Measurements from ENCODE around the gene RIMBP2. TPM values are rescaled to one million over a fixed set of nuclear protein-coding genes. Genes with fewer than 3 reads are reported as not detected.

Gene RIMBP2
- polyA plus RNA-seq, 1 donor (not counting 4 experiments of a cell fraction or from before 2014, with no cell fraction given): 0.16 TPM

GRCh38 chr12:130508847-130509246 is 207.3 kb downstream of the RIMBP2 start:
- Histone ChIP-seq H2AFZ (ENCODE audit: control insufficient read depth, low read length) (no peak overlapping the region), H3K4me3 (ENCODE audit: control insufficient read depth in 2 of 3, extremely low read depth in 1 of 3, insufficient read depth in 2 of 3, low read depth in 1 of 3, low read length in 3 of 3) (no peak overlapping the region), H4K20me1 (ENCODE audit: control insufficient read depth, extremely low read depth, insufficient read depth, low read length) (no peaks in the 10 kb centered on the region), H3K27me3 (ENCODE audit: control insufficient read depth, extremely low read depth, insufficient read depth, low read length) (no peaks in the 10 kb centered on the region), H3K27ac (ENCODE audit: control insufficient read depth, insufficient read depth, low read length) (no peak overlapping the region), H3K9me3 (ENCODE audit: control insufficient read depth, low read depth, low read length) (peaks cover 6% of the 10 kb centered on the region), H3K4me1 (ENCODE audit: control insufficient read depth, extremely low read depth, insufficient read depth, low read length) (no peaks in the 10 kb centered on the region), H3K9me1 (ENCODE audit: control insufficient read depth, extremely low read depth, insufficient read depth, low read length) (no peaks in the 10 kb centered on the region), H3K79me2 (ENCODE audit: control insufficient read depth, insufficient read depth, low read length) (no peaks in the 10 kb centered on the region), H3K9ac (ENCODE audit: control insufficient read depth, extremely low read depth, insufficient read depth, low read length) (no peak overlapping the region), H3K36me3 (ENCODE audit: control insufficient read depth in 2 of 2, extremely low read depth in 1 of 2, insufficient read depth in 2 of 2, low read length in 2 of 2) (no peaks in the 10 kb centered on the region), H3K4me2 (ENCODE audit: control insufficient read depth, extremely low read depth, insufficient read depth, low read depth, low read length) (no peak overlapping the region)
- dilution Hi-C loops (cut with MboI; ENCODE audit: extremely low pct_ligation_motif_present, low sequenced_read_pairs): no loop called here
- no peak for FAIRE-seq
- TF ChIP-seq CTCF (optimal IDR thresholded peaks at IDR 0.05 in 1 of 3, IDR thresholded peaks at IDR 0.05 in 1 of 3, conservative IDR thresholded peaks at IDR 0.05 in 1 of 3; ENCODE audit: extremely low read depth in 1 of 3, insufficient read depth in 2 of 3, low read length in 3 of 3) (no peak), EZH2 (IDR thresholded peaks at IDR 0.05; ENCODE audit: low read length) (no peak)
- no peak for DNase-seq (ENCODE audit: low read depth, low spot score)

GRCh38 chr12:130508318-130508717 is 207.8 kb downstream of the RIMBP2 start:
- Histone ChIP-seq H3K9me1 (ENCODE audit: control insufficient read depth, extremely low read depth, insufficient read depth, low read length) (no peaks in the 10 kb centered on the region), H2AFZ (ENCODE audit: control insufficient read depth, low read length) (no peak overlapping the region), H3K9ac (ENCODE audit: control insufficient read depth, extremely low read depth, insufficient read depth, low read length) (no peak overlapping the region), H3K79me2 (ENCODE audit: control insufficient read depth, insufficient read depth, low read length) (no peaks in the 10 kb centered on the region), H3K9me3 (ENCODE audit: control insufficient read depth, low read depth, low read length) (peaks cover 6% of the 10 kb centered on the region), H3K4me2 (ENCODE audit: control insufficient read depth, extremely low read depth, insufficient read depth, low read depth, low read length) (no peak overlapping the region), H3K36me3 (ENCODE audit: control insufficient read depth in 2 of 2, extremely low read depth in 1 of 2, insufficient read depth in 2 of 2, low read length in 2 of 2) (no peaks in the 10 kb centered on the region), H3K4me3 (ENCODE audit: control insufficient read depth in 2 of 3, extremely low read depth in 1 of 3, insufficient read depth in 2 of 3, low read depth in 1 of 3, low read length in 3 of 3) (no peak overlapping the region), H3K4me1 (ENCODE audit: control insufficient read depth, extremely low read depth, insufficient read depth, low read length) (no peaks in the 10 kb centered on the region), H3K27me3 (ENCODE audit: control insufficient read depth, extremely low read depth, insufficient read depth, low read length) (no peaks in the 10 kb centered on the region), H3K27ac (ENCODE audit: control insufficient read depth, insufficient read depth, low read length) (no peak overlapping the region), H4K20me1 (ENCODE audit: control insufficient read depth, extremely low read depth, insufficient read depth, low read length) (no peaks in the 10 kb centered on the region)
- FAIRE-seq: no peak
- DNase-seq (ENCODE audit: low read depth, low spot score): no peak
- TF ChIP-seq CTCF (optimal IDR thresholded peaks at IDR 0.05 in 1 of 3, IDR thresholded peaks at IDR 0.05 in 1 of 3, conservative IDR thresholded peaks at IDR 0.05 in 1 of 3; ENCODE audit: extremely low read depth in 1 of 3, insufficient read depth in 2 of 3, low read length in 3 of 3): no peak
- dilution Hi-C loops (cut with MboI; ENCODE audit: extremely low pct_ligation_motif_present, low sequenced_read_pairs): no loop called here
